Hematopoietic multipotent progenitor cell (in vitro differentiated cells): ENCODE results near the gene CCDC85A. TPM values are rescaled to one million over a fixed set of nuclear protein-coding genes. Genes with fewer than 3 reads are reported as not detected.

Source experiments
- DNase-seq, 3 donors: peaks; one replicate each; pipeline ENCODE4 v3.0.0-alpha.2; 2011 to 2015; ENCODE audit warnings: low read depth in 2 of 3, low spot score in 2 of 3
- total RNA-seq: library from RNA; depleted of rRNA; stranded (reverse); fragments of >200 nt; gene quantifications from one replicate; pipeline ENCODE4 v1.2.3, GENCODE V29; 2012

The CCDC85A gene
- total RNA-seq, 1 donor, result 0.27 TPM

- DNase-seq, result no peak
Observed at GRCh38 chr2:56292951-56293350, 109.2 kb downstream of the CCDC85A start.

- no peak for DNase-seq
Observed at GRCh38 chr2:56295666-56296065, 111.9 kb downstream of the CCDC85A start.

- DNase-seq, result no peak
Observed at GRCh38 chr2:56297671-56298070, 113.9 kb downstream of the CCDC85A start.

- DNase-seq, result no peak
Observed at GRCh38 chr2:56299171-56299691, 115.4 kb downstream of the CCDC85A start.

DNA sequence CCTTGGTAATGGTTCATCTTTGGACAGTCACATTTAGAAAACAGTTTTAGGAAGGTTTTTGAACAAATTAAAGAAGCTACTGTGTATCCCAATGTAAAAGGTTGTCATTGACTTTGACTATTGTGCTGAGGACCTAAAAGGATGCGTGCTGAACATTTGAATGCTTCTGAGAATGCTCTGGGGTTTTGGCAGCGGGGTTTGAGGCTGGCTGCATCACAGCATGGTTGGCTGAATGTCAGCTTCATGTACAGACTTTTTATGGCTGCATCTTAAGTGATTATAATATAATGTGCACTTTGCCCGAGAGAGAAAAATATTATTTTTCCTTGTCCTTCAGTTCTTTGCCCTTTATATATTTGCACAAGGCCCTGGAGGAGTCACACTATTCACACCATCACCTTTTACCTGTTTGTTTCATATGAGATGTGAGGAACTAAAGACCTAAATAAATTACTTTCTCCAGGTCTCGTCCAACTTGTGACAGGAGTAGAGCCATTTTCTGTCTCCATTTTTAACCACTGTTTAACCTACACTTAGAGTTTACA lies 125.9 kb downstream of the CCDC85A start:
- no peak for DNase-seq

- DNase-seq, result no peak
Observed at GRCh38 chr2:56313500-56313921, 129.7 kb downstream of the CCDC85A start.

GRCh38 chr2:56314371-56314770 lies 130.6 kb downstream of the CCDC85A start:
- no peak for DNase-seq

- no peak for DNase-seq
Observed at GRCh38 chr2:56314796-56315195, 131.0 kb downstream of the CCDC85A start.

GRCh38 chr2:56315376-56315775 lies 131.6 kb downstream of the CCDC85A start:
- DNase-seq, result no peak

- no peak for DNase-seq
Observed at GRCh38 chr2:56316011-56316410, 132.2 kb downstream of the CCDC85A start.

- DNase-seq, result no peak
Observed at GRCh38 chr2:56318147-56318546, 134.4 kb downstream of the CCDC85A start.

- DNase-seq, result no peak
Observed at GRCh38 chr2:56325661-56326345, 142.0 kb downstream of the CCDC85A start.

DNA sequence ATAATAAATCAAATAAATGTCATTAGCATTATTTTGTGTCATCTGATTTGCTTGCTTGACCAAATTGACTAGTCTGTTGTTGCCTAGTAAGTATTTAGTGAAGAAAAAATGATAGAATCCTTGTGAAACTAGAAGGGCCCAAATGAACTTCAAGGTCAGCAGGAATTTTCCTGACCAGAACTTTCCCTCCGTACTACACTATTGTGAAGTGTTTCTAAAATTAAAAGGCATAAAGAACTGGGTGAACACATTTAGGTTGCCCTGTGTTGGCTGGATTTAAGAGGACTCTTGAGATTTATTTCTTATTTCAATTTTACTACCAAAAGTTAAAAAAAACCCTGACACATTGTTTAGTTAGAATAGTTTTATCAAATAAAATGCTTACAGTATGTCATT lies 142.6 kb downstream of the CCDC85A start:
- no peak for DNase-seq

DNA sequence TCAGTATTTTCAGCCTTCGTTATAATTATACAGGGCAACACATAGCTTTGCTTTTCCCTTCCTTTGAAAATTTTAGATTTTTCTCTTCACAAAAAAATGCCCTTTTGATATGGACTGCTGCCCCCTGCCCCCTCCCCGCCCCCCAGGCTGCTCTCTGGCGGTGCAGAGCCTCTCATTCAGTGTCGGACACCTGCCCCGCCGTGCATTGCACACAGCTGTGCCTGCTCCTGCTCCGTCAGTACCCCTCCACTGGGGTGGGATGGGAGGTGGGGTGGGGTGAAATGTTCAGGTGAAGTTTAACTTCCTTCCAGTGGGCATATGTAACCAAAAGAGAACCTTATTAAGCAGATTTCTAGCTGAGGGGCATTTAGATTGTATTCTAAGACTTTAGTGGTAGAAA lies 148.0 kb downstream of the CCDC85A start:
- DNase-seq, result no peak

GRCh38 chr2:56333812-56334485 lies 150.2 kb downstream of the CCDC85A start:
- DNase-seq, result no peak

- DNase-seq, result no peak
Observed at GRCh38 chr2:56334622-56335021, 150.8 kb downstream of the CCDC85A start.

DNA sequence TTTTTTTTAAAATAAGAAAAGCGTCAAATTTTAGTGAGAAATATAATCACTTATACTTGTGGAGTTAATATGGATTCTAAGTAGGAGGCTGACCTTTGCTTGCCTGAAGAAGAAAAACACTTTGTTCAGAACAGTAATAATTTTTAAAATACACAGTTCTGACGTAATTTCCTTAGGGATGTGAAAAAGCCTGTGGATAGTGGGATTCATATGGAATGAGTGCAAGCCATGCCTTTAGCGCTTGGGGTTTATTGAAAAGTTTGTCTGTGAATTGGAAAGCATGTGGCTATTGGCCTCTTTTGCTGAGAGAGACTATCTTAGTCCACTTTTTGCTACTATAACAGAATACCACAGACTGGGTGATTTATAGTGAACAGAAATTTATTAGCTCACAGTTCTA lies 151.3 kb downstream of the CCDC85A start:
- no peak for DNase-seq

DNA sequence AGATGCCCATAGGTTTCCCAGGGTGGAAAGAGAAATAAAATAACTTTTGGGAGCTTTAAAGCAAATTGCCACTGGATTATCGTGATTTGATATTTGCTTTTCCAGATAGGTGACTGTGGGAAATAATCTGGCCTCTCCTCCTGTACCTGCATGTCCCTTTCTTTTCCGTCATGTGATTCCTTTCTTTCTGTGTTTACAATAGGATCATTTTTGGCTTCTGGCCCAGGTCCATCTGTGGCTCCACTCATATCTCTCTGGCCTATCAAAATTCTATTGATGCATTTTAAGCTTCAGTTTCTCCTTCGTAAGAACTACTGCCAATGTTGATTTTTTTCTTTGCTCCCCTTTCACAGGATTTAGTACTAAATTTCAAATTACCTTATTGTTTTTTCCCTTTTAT lies 153.6 kb downstream of the CCDC85A start:
- DNase-seq, result no peak

DNA sequence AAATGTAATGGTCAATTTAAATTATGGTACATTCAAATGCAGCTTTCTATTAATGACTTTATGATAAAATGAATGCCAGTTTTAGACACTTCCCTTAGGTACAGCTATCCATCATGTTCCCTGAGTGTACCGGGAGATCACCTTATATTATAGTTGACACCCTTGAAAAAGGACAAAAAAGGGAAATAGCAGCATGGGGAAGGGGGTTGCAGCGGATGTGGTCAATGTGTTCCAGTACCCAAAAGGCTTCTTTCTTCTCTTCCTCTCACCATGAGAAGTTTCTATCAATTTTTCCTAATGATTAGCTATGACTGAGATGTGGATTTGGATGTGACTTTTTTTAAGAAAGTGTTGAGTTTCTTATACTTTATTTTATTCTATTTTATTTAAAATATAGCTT lies 154.4 kb downstream of the CCDC85A start:
- no peak for DNase-seq

DNA sequence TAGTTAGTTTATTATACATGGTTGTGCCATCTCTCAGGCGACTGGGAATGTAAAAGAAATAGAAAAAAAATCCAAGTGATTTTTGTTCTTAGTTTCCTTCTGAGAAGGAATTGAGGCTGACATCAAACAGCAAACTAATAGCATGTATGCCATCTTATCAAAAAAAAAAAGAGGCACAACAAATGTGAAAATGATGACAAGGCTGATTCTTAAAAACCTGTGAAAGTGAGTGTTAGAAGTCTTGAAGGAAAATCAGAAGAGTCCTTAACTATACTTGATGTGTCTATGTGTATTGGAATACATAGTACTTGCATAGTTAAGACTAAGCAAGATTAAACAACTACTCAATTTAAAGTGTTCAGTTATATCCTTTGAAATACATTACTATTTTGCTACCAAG lies 161.0 kb downstream of the CCDC85A start:
- DNase-seq, result no peak

DNA sequence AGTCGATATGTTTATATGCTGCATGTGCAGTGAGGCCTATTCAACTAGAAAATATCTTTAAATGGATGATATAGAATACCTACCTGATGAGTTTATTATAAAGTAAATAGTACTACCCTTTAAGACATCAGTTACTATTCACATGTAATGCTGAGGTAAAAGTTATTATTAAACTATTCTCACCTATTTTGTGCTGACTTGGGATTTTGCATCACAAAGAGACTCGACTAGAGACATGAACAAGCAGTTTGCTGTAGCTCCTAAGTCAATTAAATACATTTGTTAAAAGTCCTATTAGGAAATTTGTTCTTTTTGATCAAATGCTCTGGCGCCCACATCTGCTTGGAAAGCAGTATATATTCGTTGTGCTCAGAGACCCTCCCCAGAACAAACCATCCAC lies 164.1 kb downstream of the CCDC85A start:
- DNase-seq, result no peak
